Lower leg skin (tissue), 4 donors: ENCODE measurements around the gene MAP3K20. TPM values are rescaled to one million over a fixed set of nuclear protein-coding genes. Genes with fewer than 3 reads are reported as not detected.

Experiments used
- DNase-seq, 2 donors: peaks; one replicate each; pipeline ENCODE4 v3.0.0-alpha.2; 2019; ENCODE audit warnings: low spot score in 2 of 2
- H3K4me3 ChIP-seq: fragments of 200-600 bp; sonication (generic); 2 replicates; pipeline ENCODE4 v1.5.1; 2017; ENCODE audit warnings: mild to moderate bottlenecking, low read depth; ENCODE audit not compliant: poor library complexity, severe bottlenecking
- CTCF ChIP-seq, 3 donors: fragments of 450-650 bp; IDR thresholded peaks; one replicate each; pipeline ENCODE4 v1.5.1; 2016; ENCODE audit warnings: antibody characterized with exemption in 3 of 3, mild to moderate bottlenecking in 3 of 3, moderate library complexity in 2 of 3
- POLR2A ChIP-seq, 2 donors: fragments of 450-650 bp; IDR thresholded peaks; one replicate each; pipeline ENCODE4 v1.6.1; 2016 to 2017; ENCODE audit warnings: antibody characterized with exemption in 2 of 2, mild to moderate bottlenecking in 1 of 2, moderate library complexity in 1 of 2
- WGBS, 2 donors: methylation state at CpG; one replicate each; pipeline ENCODE4 v1.1.5; 2018; 5-methylcytosine and 5-hydroxymethylcytosine counted together
- intact Hi-C: fragments of 100-400 bp; cut with DNase I; formaldehyde crosslinking; loops from one replicate; pipeline ENCODE4 v1.15.0; 2023; ENCODE audit warnings: low total_unique reads
- total RNA-seq, 4 donors: library from RNA; depleted of rRNA; stranded (reverse); fragments of >200 nt; gene quantifications; one replicate each; pipeline ENCODE4 v1.1.0, GENCODE V29; 2016

MAP3K20 gene
- total RNA-seq, 4 donors from 2014 or later, result 30.9 to 40.3 (median 37.3) TPM

DNA sequence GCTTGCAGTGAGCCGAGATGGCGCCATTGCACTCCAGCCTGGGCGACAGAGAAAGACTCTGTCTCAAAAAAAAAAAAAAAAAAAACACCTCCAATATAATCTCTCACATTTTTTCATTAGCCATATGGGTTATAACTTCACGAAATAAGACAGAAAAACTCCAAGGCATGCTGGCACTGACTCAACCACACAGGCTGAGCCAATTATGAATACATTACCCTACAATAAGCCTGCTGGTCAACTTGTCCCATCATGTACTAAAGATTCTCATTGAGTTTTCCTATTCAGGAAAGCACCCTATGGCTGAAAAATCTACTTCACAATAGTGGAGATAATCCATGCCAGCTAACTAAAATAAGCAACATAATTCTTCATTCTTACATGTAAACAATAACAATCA is 12.8 kb upstream of the MAP3K20 start:
- WGBS, 2 donors, result 62 to 67% methylated on average over 4 of the region's 4 CpGs
- no peak for DNase-seq
- intact Hi-C loops, result no loop called here

DNA sequence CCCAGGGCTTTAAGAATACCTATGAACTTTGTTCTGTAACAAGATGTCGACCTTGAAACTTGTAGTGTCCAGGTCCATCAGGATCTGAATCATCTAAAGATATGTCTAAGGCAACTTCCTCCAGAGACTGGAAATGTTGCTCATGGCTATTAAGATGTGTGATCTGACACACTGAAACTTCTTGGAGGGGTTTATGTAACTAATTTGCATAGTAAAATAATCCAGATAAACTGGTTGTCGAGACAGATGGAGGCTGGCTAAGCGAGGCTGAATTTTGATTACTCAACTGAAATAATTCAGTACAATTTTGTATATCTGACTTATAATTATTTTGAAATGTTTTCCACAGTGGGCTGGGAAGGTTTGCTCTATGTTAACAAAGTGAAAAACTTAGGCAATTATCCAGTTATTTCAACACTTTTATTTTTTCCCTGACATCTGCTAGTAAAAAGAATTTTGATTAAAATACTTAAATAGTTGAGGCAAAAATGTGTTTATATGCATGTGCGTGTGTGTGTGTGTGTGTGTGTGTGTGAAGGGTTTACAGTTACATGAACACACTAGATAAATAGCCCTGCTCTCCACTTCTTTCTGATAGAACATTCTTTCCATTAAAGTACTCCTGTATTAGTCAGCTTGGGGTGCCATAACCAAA is 11.4 kb upstream of the MAP3K20 start:
- TF ChIP-seq CTCF (IDR thresholded peaks at IDR 0.05) (no peak), POLR2A (IDR thresholded peaks at IDR 0.05) (no peak)
- intact Hi-C loops, result no loop called here
- no peak for DNase-seq
- H3K4me3 ChIP-seq, result no peak overlapping the region
- WGBS, 2 donors, result 42 to 50% methylated on average over 4 of the region's 4 CpGs

More for the DNA sequence above, 12.8 kb upstream of the MAP3K20 start:
- H3K4me3 ChIP-seq, result no peak overlapping the region
- TF ChIP-seq POLR2A (IDR thresholded peaks at IDR 0.05) (no peak), CTCF (IDR thresholded peaks at IDR 0.05) (no peak)

- intact Hi-C loops, result no loop called here
- DNase-seq, result no peak
- H3K4me3 ChIP-seq, result no peak overlapping the region
- WGBS, 2 donors, result 84 to 89% methylated on average over 6 of the region's 6 CpGs
- no peak for TF ChIP-seq POLR2A (IDR thresholded peaks at IDR 0.05)
- TF ChIP-seq CTCF (IDR thresholded peaks at IDR 0.05), result no peak
Measured at GRCh38 chr2:173066887-173067676, 8.6 kb upstream of the MAP3K20 start.

DNA sequence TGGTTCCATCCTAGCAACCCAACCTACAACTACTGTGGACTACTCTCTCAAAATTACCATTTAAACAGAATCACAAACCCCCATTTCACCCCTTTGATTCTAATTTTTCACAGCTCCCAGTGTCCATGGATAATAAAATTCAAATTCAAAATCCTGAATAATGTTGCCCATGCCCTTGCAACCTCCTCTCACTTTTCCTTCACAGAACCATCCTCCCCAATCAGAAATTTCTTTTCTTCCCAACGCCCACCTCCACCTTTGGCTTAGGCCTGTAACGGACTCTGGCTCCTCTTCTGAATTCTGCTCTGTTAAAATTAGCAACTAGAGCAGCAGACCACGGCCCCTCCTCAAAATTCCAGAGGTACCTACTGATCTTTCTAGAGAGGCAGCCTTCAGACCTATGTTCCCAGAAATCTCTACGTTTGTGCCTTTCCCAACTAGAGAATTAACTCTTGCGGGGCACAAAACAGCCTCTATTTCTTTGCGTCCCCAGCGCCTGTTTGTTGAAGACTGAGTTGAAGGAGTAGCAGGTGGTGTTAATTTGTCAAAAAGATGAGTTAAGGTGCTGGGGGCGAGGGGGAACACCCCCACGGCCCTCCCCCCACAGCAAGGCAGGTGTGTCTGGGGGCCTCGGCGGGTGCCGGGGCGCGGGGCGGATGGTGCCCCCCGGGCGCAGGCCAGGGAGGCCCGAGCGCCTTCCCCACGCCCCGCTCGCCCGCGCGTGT is 428 bp upstream of the MAP3K20 start:
- intact Hi-C loops, result no loop called here
- H3K4me3 ChIP-seq, result peak overlapping the region; percentile 76
- 7 to 8% methylated on average over 20 to 24 of the region's 25 CpGs for WGBS, 2 donors
- no peak for DNase-seq
- TF ChIP-seq POLR2A (IDR thresholded peaks at IDR 0.05) (no peak), CTCF (IDR thresholded peaks at IDR 0.05) (no peak)

GRCh38 chr2:173076581-173077345 is 1.1 kb downstream of the MAP3K20 start:
- peak in 1 of 2 donors; percentile 90 for DNase-seq
- intact Hi-C loops, result no loop called here

More at GRCh38 chr2:173076581-173077345, 1.1 kb downstream of the MAP3K20 start:
- WGBS, 2 donors, result 1 to 3% methylated on average over 26 to 27 of the region's 27 CpGs
- H3K4me3 ChIP-seq, result peak overlapping the region; percentile 76
- TF ChIP-seq POLR2A (IDR thresholded peaks at IDR 0.05), result no peak
